ENCODE results near the gene PMVK.
A peak's percentile ranks its signal among the peaks of the same experiment; 100 is the strongest.

Gene PMVK

DNA sequence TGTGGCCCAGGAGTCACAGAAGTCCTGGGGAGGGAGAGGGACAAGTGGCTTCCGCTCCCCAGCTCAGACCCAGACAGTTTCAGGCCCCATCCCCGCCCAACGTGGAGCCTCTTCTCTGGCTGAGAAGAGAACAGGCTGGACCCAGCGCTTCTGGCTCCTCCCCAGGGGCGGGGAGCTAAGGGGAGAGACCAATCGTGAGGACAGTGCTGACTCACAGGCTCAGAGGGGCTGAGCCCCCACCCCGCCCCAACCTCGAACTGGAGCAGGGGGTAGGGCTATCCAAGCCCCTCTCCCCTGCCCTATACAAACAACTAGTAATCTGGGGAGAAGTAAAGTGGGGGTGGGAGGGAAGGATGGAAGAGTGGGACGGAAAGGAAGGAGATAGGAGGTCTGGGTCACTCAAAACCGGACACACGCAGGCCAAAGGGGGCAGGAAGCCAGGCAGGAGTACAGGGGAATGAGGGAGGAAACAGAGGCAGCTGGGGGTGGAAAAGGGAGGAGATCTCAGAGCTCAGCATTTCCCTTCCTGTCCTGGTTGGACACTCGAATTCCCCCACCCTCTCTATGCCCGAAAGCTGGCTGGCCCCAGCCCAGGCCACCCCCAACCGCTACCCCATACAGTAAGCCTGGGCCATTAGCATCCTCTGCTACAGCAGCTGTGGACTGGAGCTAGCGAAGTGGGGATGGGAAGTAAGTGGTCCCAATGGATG, 34.3 kb upstream of the PMVK start, which contains the start of gene SHC1:
SHC1 (minus strand) TSS at position 117 of the 710 bp plus-strand sequence. CDS start 221 bp downstream, outside the sequence.
- no CpG with 5 or more reads among the region's 15 CpGs for WGBS, 2 donors (ENCODE audit: extremely low coverage in 2 of 2, insufficient read length in 2 of 2, insufficient replicate concordance in 1 of 2)
- DNase-seq (ENCODE audit: low spot score): peak; percentile 83
- peak within 1 kb of the TSS; percentile 72 for H2BK120ac ChIP-seq (ENCODE audit: low read depth, low read length)
- peak within 1 kb of the TSS; percentile 77 for H2BK5ac ChIP-seq (ENCODE audit: low read length)
- peak within 1 kb of the TSS; percentile 85 for H2AK5ac ChIP-seq (ENCODE audit: low read depth, low read length)
- no peaks in the 10 kb centered on the region for H3K27me3 ChIP-seq (ENCODE audit: control insufficient read depth in 3 of 3, insufficient read depth in 3 of 3, low read depth in 1 of 3, low read length in 3 of 3)
- H4K8ac ChIP-seq (ENCODE audit: low read depth, low read length): peak within 1 kb of the TSS; percentile 33
- peak within 1 kb of the TSS; percentile 58 for H3K14ac ChIP-seq (ENCODE audit: low read length)
- peak within 1 kb of the TSS; percentile 74 for H2AFZ ChIP-seq (ENCODE audit: low read length)
- peaks cover 9% of the 10 kb centered on the region for H3K79me1 ChIP-seq (ENCODE audit: low read depth, low read length)
- H3K4ac ChIP-seq (ENCODE audit: low read length): no peak within 1 kb of the TSS
- peaks cover 27 to 32% of the 10 kb centered on the region in 2 donors for H3K4me1 ChIP-seq (ENCODE audit: control insufficient read depth in 2 of 2, insufficient read depth in 1 of 2, low read depth in 1 of 2, low read length in 2 of 2)
- H2BK12ac ChIP-seq (ENCODE audit: low read length): peak within 1 kb of the TSS; percentile 70
- H3K4me3 ChIP-seq (ENCODE audit: low read length in 2 of 2): peak within 1 kb of the TSS; percentile 50 to 77
- no peaks in the 10 kb centered on the region for H3K9me3 ChIP-seq (replicated peaks in 1 of 2; ENCODE audit: control insufficient read depth in 2 of 2, insufficient read depth in 1 of 2, low read depth in 1 of 2, low read length in 2 of 2)
- H3K23ac ChIP-seq (ENCODE audit: low read depth, low read length, poor library complexity): peak within 1 kb of the TSS; percentile 36
- H2BK15ac ChIP-seq (ENCODE audit: low read length): peak within 1 kb of the TSS; percentile 73
- peak within 1 kb of the TSS; percentile 95 for H3K18ac ChIP-seq (ENCODE audit: low read length)
- peak within 1 kb of the TSS; percentile 74 for H3K27ac ChIP-seq (replicated peaks; ENCODE audit: low read length)
- H3K36me3 ChIP-seq (replicated peaks in 1 of 2; ENCODE audit: control insufficient read depth in 2 of 2, insufficient read depth in 2 of 2, low read length in 2 of 2): peaks cover 9 to 33% of the 10 kb centered on the region in 2 donors
- peak within 1 kb of the TSS; percentile 80 for H3K9ac ChIP-seq (ENCODE audit: low read depth, low read length, poor library complexity)
- H4K91ac ChIP-seq (ENCODE audit: low read depth, low read length, poor library complexity): peak within 1 kb of the TSS; percentile 64
- H3K4me2 ChIP-seq (ENCODE audit: insufficient read depth, low read length, poor library complexity, severe bottlenecking): peak within 1 kb of the TSS; percentile 96

DNA sequence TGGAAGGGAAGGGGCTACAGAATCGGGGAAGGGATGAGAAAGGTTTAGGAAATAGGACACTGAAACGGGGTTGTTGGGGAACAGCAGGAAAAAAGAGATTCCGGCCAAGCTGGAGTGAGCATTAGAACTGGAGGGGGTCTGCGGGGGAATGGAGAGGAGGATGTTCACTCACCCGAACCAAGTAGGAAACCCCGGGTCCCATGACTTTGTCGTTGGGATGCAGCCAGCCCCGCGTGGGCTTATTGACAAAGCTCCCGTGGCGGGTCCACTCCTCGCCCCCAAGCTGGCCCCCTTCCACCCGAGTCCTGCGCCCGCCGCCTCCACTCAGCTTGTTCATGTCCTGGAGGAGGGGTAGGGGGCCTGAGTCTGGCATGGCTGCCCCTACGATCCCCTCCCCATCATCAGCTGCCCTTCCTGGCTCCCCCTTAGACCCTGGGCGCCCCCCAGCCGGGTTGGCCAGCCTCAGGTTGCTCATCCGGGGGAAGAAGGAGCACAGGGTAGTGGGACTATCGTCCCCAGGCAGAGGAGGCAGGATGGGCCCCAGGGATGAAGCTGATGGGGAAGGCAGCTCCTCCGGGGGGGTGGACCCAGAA, 33.4 kb upstream of the PMVK start:
- no peaks in the 10 kb centered on the region for H3K27me3 ChIP-seq (ENCODE audit: control insufficient read depth in 3 of 3, insufficient read depth in 3 of 3, low read depth in 1 of 3, low read length in 3 of 3)
- peak overlapping the region; percentile 95 for H3K18ac ChIP-seq (ENCODE audit: low read length)
- peak overlapping the region; percentile 96 for H3K4me2 ChIP-seq (ENCODE audit: insufficient read depth, low read length, poor library complexity, severe bottlenecking)
- H2AFZ ChIP-seq (ENCODE audit: low read length): no peak overlapping the region
- no CpG with 5 or more reads among the region's 22 CpGs for WGBS, 2 donors (ENCODE audit: extremely low coverage in 2 of 2, insufficient read length in 2 of 2, insufficient replicate concordance in 1 of 2)
- H2BK5ac ChIP-seq (ENCODE audit: low read length): peak overlapping the region; percentile 77
- H4K8ac ChIP-seq (ENCODE audit: low read depth, low read length): no peak overlapping the region
- H2BK120ac ChIP-seq (ENCODE audit: low read depth, low read length): peak overlapping the region; percentile 44
- peak overlapping the region; percentile 73 for H2BK15ac ChIP-seq (ENCODE audit: low read length)
- peaks cover 15 to 41% of the 10 kb centered on the region in 2 donors for H3K36me3 ChIP-seq (replicated peaks in 1 of 2; ENCODE audit: control insufficient read depth in 2 of 2, insufficient read depth in 2 of 2, low read length in 2 of 2)
- H3K4ac ChIP-seq (ENCODE audit: low read length): no peak overlapping the region
- peak overlapping the region; percentile 13 for H3K23ac ChIP-seq (ENCODE audit: low read depth, low read length, poor library complexity)
- peak overlapping the region; percentile 80 for H3K9ac ChIP-seq (ENCODE audit: low read depth, low read length, poor library complexity)
- H3K4me1 ChIP-seq (ENCODE audit: control insufficient read depth in 2 of 2, insufficient read depth in 1 of 2, low read depth in 1 of 2, low read length in 2 of 2): peaks cover 27 to 30% of the 10 kb centered on the region in 2 donors
- H4K91ac ChIP-seq (ENCODE audit: low read depth, low read length, poor library complexity): no peak overlapping the region
- H2BK12ac ChIP-seq (ENCODE audit: low read length): no peak overlapping the region
- H3K79me1 ChIP-seq (ENCODE audit: low read depth, low read length): peaks cover 9% of the 10 kb centered on the region
- no peak for DNase-seq (ENCODE audit: low spot score)
- H3K9me3 ChIP-seq (replicated peaks in 1 of 2; ENCODE audit: control insufficient read depth in 2 of 2, insufficient read depth in 1 of 2, low read depth in 1 of 2, low read length in 2 of 2): no peaks in the 10 kb centered on the region
- peak overlapping the region; percentile 85 for H2AK5ac ChIP-seq (ENCODE audit: low read depth, low read length)
- H3K4me3 ChIP-seq (ENCODE audit: low read length in 2 of 2): peak overlapping the region; percentile 50 to 77
- peak overlapping the region; percentile 58 for H3K14ac ChIP-seq (ENCODE audit: low read length)
- H3K27ac ChIP-seq (replicated peaks; ENCODE audit: low read length): no peak overlapping the region

DNA sequence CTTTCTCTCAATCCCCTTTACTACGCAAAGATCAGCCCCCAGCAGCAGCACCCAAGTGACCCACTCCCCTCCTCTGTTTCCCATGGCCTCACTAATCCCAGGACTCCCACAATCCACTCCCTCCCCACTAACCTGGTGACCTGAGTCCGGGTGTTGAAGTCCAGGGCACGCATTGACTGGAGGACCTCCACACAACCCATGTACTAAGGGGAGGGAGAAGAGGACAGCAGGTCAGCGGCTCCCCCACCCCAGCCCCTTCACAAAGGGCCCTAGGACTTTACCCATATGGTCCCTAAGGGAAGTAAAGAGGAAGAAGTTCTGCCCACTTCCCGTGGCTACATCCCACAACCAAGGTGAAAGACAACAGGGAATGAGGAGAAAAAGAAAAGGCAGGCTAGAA, 32.7 kb upstream of the PMVK start:
- H3K18ac ChIP-seq (ENCODE audit: low read length): peak overlapping the region; percentile 40
- no peaks in the 10 kb centered on the region for H3K9me3 ChIP-seq (replicated peaks in 1 of 2; ENCODE audit: control insufficient read depth in 2 of 2, insufficient read depth in 1 of 2, low read depth in 1 of 2, low read length in 2 of 2)
- no peak overlapping the region for H2BK5ac ChIP-seq (ENCODE audit: low read length)
- peaks cover 19 to 48% of the 10 kb centered on the region in 2 donors for H3K36me3 ChIP-seq (replicated peaks in 1 of 2; ENCODE audit: control insufficient read depth in 2 of 2, insufficient read depth in 2 of 2, low read length in 2 of 2)
- H2BK12ac ChIP-seq (ENCODE audit: low read length): no peak overlapping the region
- no peak overlapping the region for H2AFZ ChIP-seq (ENCODE audit: low read length)
- no peak overlapping the region for H4K91ac ChIP-seq (ENCODE audit: low read depth, low read length, poor library complexity)
- H3K4me1 ChIP-seq (ENCODE audit: control insufficient read depth in 2 of 2, insufficient read depth in 1 of 2, low read depth in 1 of 2, low read length in 2 of 2): peaks cover 27 to 30% of the 10 kb centered on the region in 2 donors
- H3K4me2 ChIP-seq (ENCODE audit: insufficient read depth, low read length, poor library complexity, severe bottlenecking): peak overlapping the region; percentile 96
- H3K14ac ChIP-seq (ENCODE audit: low read length): no peak overlapping the region
- H3K27ac ChIP-seq (replicated peaks; ENCODE audit: low read length): no peak overlapping the region
- H3K4me3 ChIP-seq (ENCODE audit: low read length in 2 of 2): peak overlapping the region; percentile 50 to 77
- peaks cover 9% of the 10 kb centered on the region for H3K79me1 ChIP-seq (ENCODE audit: low read depth, low read length)
- H3K9ac ChIP-seq (ENCODE audit: low read depth, low read length, poor library complexity): peak overlapping the region; percentile 80
- no peak for DNase-seq (ENCODE audit: low spot score)
- H2BK15ac ChIP-seq (ENCODE audit: low read length): peak overlapping the region; percentile 22
- no peak overlapping the region for H2BK120ac ChIP-seq (ENCODE audit: low read depth, low read length)
- peak overlapping the region; percentile 34 for H2AK5ac ChIP-seq (ENCODE audit: low read depth, low read length)
- no peak overlapping the region for H4K8ac ChIP-seq (ENCODE audit: low read depth, low read length)
- H3K23ac ChIP-seq (ENCODE audit: low read depth, low read length, poor library complexity): peak overlapping the region; percentile 25
- no CpG with 5 or more reads among the region's 5 CpGs for WGBS, 2 donors (ENCODE audit: extremely low coverage in 2 of 2, insufficient read length in 2 of 2, insufficient replicate concordance in 1 of 2)
- H3K4ac ChIP-seq (ENCODE audit: low read length): no peak overlapping the region
- no peaks in the 10 kb centered on the region for H3K27me3 ChIP-seq (ENCODE audit: control insufficient read depth in 3 of 3, insufficient read depth in 3 of 3, low read depth in 1 of 3, low read length in 3 of 3)

DNA sequence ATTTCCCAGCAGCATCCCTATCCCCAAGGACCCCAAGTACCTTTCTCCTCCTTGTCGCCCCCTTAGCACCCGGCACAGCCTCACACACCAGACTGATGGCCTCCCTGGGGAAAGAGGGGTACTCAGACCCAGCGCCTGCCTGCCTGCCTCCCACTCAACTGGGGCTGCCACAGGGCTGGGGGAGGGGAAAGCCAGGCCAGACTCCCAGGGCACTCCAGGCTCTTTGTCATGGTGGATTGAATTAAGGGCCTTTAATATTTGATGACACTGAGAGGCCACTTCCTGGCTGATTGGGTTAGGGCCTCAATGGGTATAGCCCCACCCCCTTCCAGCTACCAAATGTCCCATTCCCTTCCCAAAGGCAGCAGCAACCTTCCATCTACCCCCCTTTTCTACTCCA, 32.2 kb upstream of the PMVK start:
- H4K8ac ChIP-seq (ENCODE audit: low read depth, low read length): no peak overlapping the region
- no peak for DNase-seq (ENCODE audit: low spot score)
- H2BK15ac ChIP-seq (ENCODE audit: low read length): no peak overlapping the region
- peaks cover 9% of the 10 kb centered on the region for H3K79me1 ChIP-seq (ENCODE audit: low read depth, low read length)
- H2BK120ac ChIP-seq (ENCODE audit: low read depth, low read length): no peak overlapping the region
- H3K23ac ChIP-seq (ENCODE audit: low read depth, low read length, poor library complexity): no peak overlapping the region
- peak overlapping the region; percentile 65 for H3K9ac ChIP-seq (ENCODE audit: low read depth, low read length, poor library complexity)
- H2AFZ ChIP-seq (ENCODE audit: low read length): no peak overlapping the region
- no CpG with 5 or more reads among the region's 3 CpGs for WGBS, 2 donors (ENCODE audit: extremely low coverage in 2 of 2, insufficient read length in 2 of 2, insufficient replicate concordance in 1 of 2)
- peaks cover 27 to 30% of the 10 kb centered on the region in 2 donors for H3K4me1 ChIP-seq (ENCODE audit: control insufficient read depth in 2 of 2, insufficient read depth in 1 of 2, low read depth in 1 of 2, low read length in 2 of 2)
- no peaks in the 10 kb centered on the region for H3K27me3 ChIP-seq (ENCODE audit: control insufficient read depth in 3 of 3, insufficient read depth in 3 of 3, low read depth in 1 of 3, low read length in 3 of 3)
- no peaks in the 10 kb centered on the region for H3K9me3 ChIP-seq (replicated peaks in 1 of 2; ENCODE audit: control insufficient read depth in 2 of 2, insufficient read depth in 1 of 2, low read depth in 1 of 2, low read length in 2 of 2)
- no peak overlapping the region for H3K4ac ChIP-seq (ENCODE audit: low read length)
- no peak overlapping the region for H3K18ac ChIP-seq (ENCODE audit: low read length)
- H2BK12ac ChIP-seq (ENCODE audit: low read length): no peak overlapping the region
- no peak overlapping the region for H4K91ac ChIP-seq (ENCODE audit: low read depth, low read length, poor library complexity)
- peak overlapping the region; percentile 50 to 77 for H3K4me3 ChIP-seq (ENCODE audit: low read length in 2 of 2)
- H3K14ac ChIP-seq (ENCODE audit: low read length): no peak overlapping the region
- H2BK5ac ChIP-seq (ENCODE audit: low read length): no peak overlapping the region
- H3K36me3 ChIP-seq (replicated peaks in 1 of 2; ENCODE audit: control insufficient read depth in 2 of 2, insufficient read depth in 2 of 2, low read length in 2 of 2): peaks cover 21 to 53% of the 10 kb centered on the region in 2 donors
- H2AK5ac ChIP-seq (ENCODE audit: low read depth, low read length): peak overlapping the region; percentile 34
- peak overlapping the region; percentile 96 for H3K4me2 ChIP-seq (ENCODE audit: insufficient read depth, low read length, poor library complexity, severe bottlenecking)
- H3K27ac ChIP-seq (replicated peaks; ENCODE audit: low read length): no peak overlapping the region

Data from neuronal stem cell (in vitro differentiated cells).